DOHH2 (cell line): ENCODE data around the gene THOC7.

Experiments
- H3F3A ChIP-seq: fragments of 200-600 bp; sonication (generic), shearing (Covaris generic); 2 replicates; pipeline ENCODE4 v1.6.0; 2016; ENCODE audit warnings: antibody characterized with exemption, mild to moderate bottlenecking; ENCODE audit not compliant: control insufficient read depth, insufficient read depth
- H3K27ac ChIP-seq: fragments of 200-600 bp; sonication (generic); 2 replicates; pipeline ENCODE4 v1.5.1; 2014; ENCODE audit warnings: low read depth, mild to moderate bottlenecking, low read length, moderate library complexity
- H3K27me3 ChIP-seq: fragments of 200-600 bp; sonication (generic); 2 replicates; pipeline ENCODE4 v1.6.1; 2014; ENCODE audit warnings: mild to moderate bottlenecking, low read length, mixed read lengths; ENCODE audit not compliant: control insufficient read depth
- H3K36me3 ChIP-seq: fragments of 200-600 bp; sonication (generic); 2 replicates; pipeline ENCODE4 v1.6.1; 2014; ENCODE audit warnings: mild to moderate bottlenecking, low read length, moderate library complexity, mixed read lengths; ENCODE audit not compliant: control insufficient read depth
- H3K4me1 ChIP-seq: fragments of 200-600 bp; sonication (generic); 2 replicates; pipeline ENCODE4 v1.6.1; 2014; ENCODE audit warnings: mild to moderate bottlenecking, low read length, mixed read lengths; ENCODE audit not compliant: control insufficient read depth
- H3K4me2 ChIP-seq: fragments of 200-600 bp; sonication (generic); 2 replicates; pipeline ENCODE4 v1.6.0; 2014; ENCODE audit warnings: mild to moderate bottlenecking, low read length, moderate library complexity
- H3K4me3 ChIP-seq: fragments of 200-600 bp; sonication (generic); 2 replicates; pipeline ENCODE4 v1.5.1; 2014; ENCODE audit warnings: mild to moderate bottlenecking, low read length, mixed read lengths
- H3K79me2 ChIP-seq: fragments of 200-600 bp; sonication (generic); 2 replicates; pipeline ENCODE4 v1.6.1; 2014; ENCODE audit warnings: mild to moderate bottlenecking, low read length, mixed read lengths; ENCODE audit not compliant: control insufficient read depth
- H3K9me2 ChIP-seq: fragments of 200-600 bp; sonication (generic); replicated peaks from 2 replicates; pipeline ENCODE4 v1.6.1; 2014; ENCODE audit warnings: mild to moderate bottlenecking, low read length, mixed read lengths; ENCODE audit not compliant: control insufficient read depth
- H3K9me3 ChIP-seq: fragments of 200-600 bp; sonication (generic); 2 replicates; pipeline ENCODE4 v1.6.1; 2014; ENCODE audit warnings: antibody characterized with exemption, low read length, mixed read lengths; ENCODE audit not compliant: control insufficient read depth, insufficient read depth
- H4K20me1 ChIP-seq: fragments of 200-600 bp; sonication (generic); 2 replicates; pipeline ENCODE4 v1.6.0; 2014; ENCODE audit warnings: low read depth, mild to moderate bottlenecking, antibody characterized with exemption, low read length, moderate library complexity; ENCODE audit not compliant: control insufficient read depth, insufficient read depth
- EZH2phosphoT487 ChIP-seq: fragments of 200-600 bp; sonication (generic); IDR thresholded peaks from 2 replicates; pipeline ENCODE4 v1.6.1; 2017; ENCODE audit warnings: borderline replicate concordance, mild to moderate bottlenecking, antibody characterized with exemption, low read length, moderate library complexity, mixed read lengths
- TF ChIP-seq, protein P1 (sequence below): fragments of 200-600 bp; sonication (generic); IDR thresholded peaks from one replicate; pipeline ENCODE4 v1.5.1; 2014; ENCODE audit warnings: antibody characterized with exemption, mild to moderate bottlenecking, low read depth, low read length; ENCODE audit not compliant: poor library complexity, severe bottlenecking

Gene THOC7

GRCh38 chr3:63911509-63911872 is 47.9 kb upstream of the THOC7 start:
- peaks cover 43% of the 10 kb centered on the region for H3K79me2 ChIP-seq

GRCh38 chr3:63910891-63911290 is 47.3 kb upstream of the THOC7 start:
- H3K27me3 ChIP-seq: no peaks in the 10 kb centered on the region
- peaks cover 33% of the 10 kb centered on the region for H3F3A ChIP-seq
- H3K9me2 ChIP-seq: no peaks in the 10 kb centered on the region
- H3K36me3 ChIP-seq: peaks cover 33% of the 10 kb centered on the region
- peak overlapping the region; percentile 85 for H3K4me2 ChIP-seq
- 0 out of 2 replicates have a peak, but pooled peaks cover 3% of the 10 kb centered on the region for H4K20me1 ChIP-seq
- H3K79me2 ChIP-seq: peaks cover 38% of the 10 kb centered on the region
- peaks cover 30% of the 10 kb centered on the region for H3K4me1 ChIP-seq
- TF ChIP-seq, protein P1, sequence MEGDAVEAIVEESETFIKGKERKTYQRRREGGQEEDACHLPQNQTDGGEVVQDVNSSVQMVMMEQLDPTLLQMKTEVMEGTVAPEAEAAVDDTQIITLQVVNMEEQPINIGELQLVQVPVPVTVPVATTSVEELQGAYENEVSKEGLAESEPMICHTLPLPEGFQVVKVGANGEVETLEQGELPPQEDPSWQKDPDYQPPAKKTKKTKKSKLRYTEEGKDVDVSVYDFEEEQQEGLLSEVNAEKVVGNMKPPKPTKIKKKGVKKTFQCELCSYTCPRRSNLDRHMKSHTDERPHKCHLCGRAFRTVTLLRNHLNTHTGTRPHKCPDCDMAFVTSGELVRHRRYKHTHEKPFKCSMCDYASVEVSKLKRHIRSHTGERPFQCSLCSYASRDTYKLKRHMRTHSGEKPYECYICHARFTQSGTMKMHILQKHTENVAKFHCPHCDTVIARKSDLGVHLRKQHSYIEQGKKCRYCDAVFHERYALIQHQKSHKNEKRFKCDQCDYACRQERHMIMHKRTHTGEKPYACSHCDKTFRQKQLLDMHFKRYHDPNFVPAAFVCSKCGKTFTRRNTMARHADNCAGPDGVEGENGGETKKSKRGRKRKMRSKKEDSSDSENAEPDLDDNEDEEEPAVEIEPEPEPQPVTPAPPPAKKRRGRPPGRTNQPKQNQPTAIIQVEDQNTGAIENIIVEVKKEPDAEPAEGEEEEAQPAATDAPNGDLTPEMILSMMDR: no peak
- no peak for TF ChIP-seq EZH2phosphoT487
- H3K9me3 ChIP-seq: no peaks in the 10 kb centered on the region
- peak overlapping the region; percentile 79 for H3K4me3 ChIP-seq
- H3K27ac ChIP-seq: peak overlapping the region; percentile 72

More at GRCh38 chr3:63911509-63911872, 47.9 kb upstream of the THOC7 start:
- Histone ChIP-seq H4K20me1 (0 out of 2 replicates have a peak, but pooled peaks cover 3% of the 10 kb centered on the region), H3F3A (peaks cover 33% of the 10 kb centered on the region), H3K27me3 (no peaks in the 10 kb centered on the region), H3K4me3 (peak overlapping the region; percentile 79), H3K9me2 (no peaks in the 10 kb centered on the region), H3K4me2 (peak overlapping the region; percentile 85), H3K36me3 (peaks cover 33% of the 10 kb centered on the region), H3K27ac (peak overlapping the region; percentile 72), H3K4me1 (peaks cover 30% of the 10 kb centered on the region), H3K9me3 (no peaks in the 10 kb centered on the region)
- TF ChIP-seq EZH2phosphoT487: no peak
- TF ChIP-seq, protein P1: no peak

DNA sequence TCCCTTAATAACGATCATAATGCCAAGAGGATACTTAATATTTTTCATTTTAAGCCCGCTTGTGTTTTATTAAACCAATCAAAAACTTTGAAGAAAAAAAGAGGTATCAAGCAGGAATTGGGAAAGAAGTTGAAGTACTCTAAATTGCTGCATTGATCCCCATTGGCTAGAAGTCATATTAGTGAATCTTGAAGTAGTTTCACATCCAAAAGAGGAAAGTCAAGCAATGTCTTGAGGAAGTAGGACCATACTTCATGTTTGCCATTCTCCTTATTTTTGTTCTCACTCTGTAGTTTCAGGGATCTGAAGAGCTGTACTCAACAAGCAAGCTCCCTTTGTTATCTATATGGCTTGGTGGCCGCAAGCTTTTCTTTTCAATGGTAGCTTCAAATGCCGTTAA is 46.4 kb upstream of the THOC7 start:
- Histone ChIP-seq H3K27me3 (no peaks in the 10 kb centered on the region), H3K4me3 (no peak overlapping the region), H3K27ac (no peak overlapping the region; the same call in 1 of the 2 replicates), H3K4me2 (0 out of 2 replicates have a peak overlapping the region, but pooled peaks have one; percentile 85), H3K4me1 (peaks cover 30% of the 10 kb centered on the region), H3K9me3 (no peaks in the 10 kb centered on the region), H3K36me3 (peaks cover 29% of the 10 kb centered on the region), H3K79me2 (peaks cover 30% of the 10 kb centered on the region), H4K20me1 (0 out of 2 replicates have a peak, but pooled peaks cover 3% of the 10 kb centered on the region), H3F3A (peaks cover 33% of the 10 kb centered on the region), H3K9me2 (no peaks in the 10 kb centered on the region)
- TF ChIP-seq, protein P1: no peak
- TF ChIP-seq EZH2phosphoT487: no peak
